ENCODE results near the gene AATF.

GRCh38 chr17:37092071-37092470, 143.3 kb downstream of the AATF start:
- TF ChIP-seq, protein P1, sequence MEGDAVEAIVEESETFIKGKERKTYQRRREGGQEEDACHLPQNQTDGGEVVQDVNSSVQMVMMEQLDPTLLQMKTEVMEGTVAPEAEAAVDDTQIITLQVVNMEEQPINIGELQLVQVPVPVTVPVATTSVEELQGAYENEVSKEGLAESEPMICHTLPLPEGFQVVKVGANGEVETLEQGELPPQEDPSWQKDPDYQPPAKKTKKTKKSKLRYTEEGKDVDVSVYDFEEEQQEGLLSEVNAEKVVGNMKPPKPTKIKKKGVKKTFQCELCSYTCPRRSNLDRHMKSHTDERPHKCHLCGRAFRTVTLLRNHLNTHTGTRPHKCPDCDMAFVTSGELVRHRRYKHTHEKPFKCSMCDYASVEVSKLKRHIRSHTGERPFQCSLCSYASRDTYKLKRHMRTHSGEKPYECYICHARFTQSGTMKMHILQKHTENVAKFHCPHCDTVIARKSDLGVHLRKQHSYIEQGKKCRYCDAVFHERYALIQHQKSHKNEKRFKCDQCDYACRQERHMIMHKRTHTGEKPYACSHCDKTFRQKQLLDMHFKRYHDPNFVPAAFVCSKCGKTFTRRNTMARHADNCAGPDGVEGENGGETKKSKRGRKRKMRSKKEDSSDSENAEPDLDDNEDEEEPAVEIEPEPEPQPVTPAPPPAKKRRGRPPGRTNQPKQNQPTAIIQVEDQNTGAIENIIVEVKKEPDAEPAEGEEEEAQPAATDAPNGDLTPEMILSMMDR (IDR thresholded peaks at IDR 0.05), result no peak
- TF ChIP-seq EP300 (IDR thresholded peaks at IDR 0.05; ENCODE audit: low read depth) (no peak), POLR2AphosphoS5 (IDR thresholded peaks at IDR 0.05) (no peak)

All from transverse colon (tissue), 4 donors.